Measurements from ENCODE around the gene CTDP1.

The CTDP1 gene

DNA sequence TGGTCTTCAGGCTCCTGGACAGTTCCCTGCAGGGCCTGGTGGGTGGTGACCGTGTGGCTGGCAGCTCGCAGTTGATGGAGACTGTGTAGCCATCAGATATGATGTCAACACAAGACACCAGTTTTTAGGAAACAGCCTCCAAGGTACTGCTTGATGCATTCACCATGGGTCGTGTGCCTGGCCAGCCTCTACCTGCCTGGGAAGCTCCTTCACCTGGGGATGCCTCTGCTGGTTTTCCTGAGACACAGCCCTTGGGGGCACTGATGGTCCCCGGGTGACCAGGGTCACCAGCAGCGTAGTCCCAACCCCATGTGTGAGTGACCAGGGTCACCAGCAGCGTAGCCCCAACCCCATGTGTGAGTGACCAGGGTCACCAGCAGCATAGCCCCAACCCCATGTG, 84.5 kb downstream of the CTDP1 start:
- Histone ChIP-seq H3K9ac (ENCODE audit: low read length) (no peak overlapping the region), H3F3A (ENCODE audit: insufficient read depth, low read length) (no peaks in the 10 kb centered on the region), H3K4me2 (ENCODE audit: low read depth, low read length) (no peak overlapping the region), H3K9me3 (replicated peaks; ENCODE audit: insufficient read depth, low read length) (no peaks in the 10 kb centered on the region), H4K20me1 (ENCODE audit: insufficient read depth, low read length) (no peaks in the 10 kb centered on the region), H3K79me2 (ENCODE audit: low read length) (no peaks in the 10 kb centered on the region), H3K27ac (ENCODE audit: low read length) (no peak overlapping the region), H3K4me1 (ENCODE audit: low read length) (no peaks in the 10 kb centered on the region), H3K4me3 (ENCODE audit: low read length) (no peak overlapping the region), H3K9me2 (replicated peaks; ENCODE audit: insufficient read depth, low read length) (no peaks in the 10 kb centered on the region), H3K36me3 (replicated peaks; ENCODE audit: insufficient read depth, low read length) (no peaks in the 10 kb centered on the region), H3K27me3 (replicated peaks; ENCODE audit: insufficient read depth, low read length) (0 out of 2 replicates have a peak, but pooled peaks cover 5% of the 10 kb centered on the region), H2AFZ (ENCODE audit: low read length) (no peak overlapping the region)
- no peak for DNase-seq
- TF ChIP-seq EZH2 (optimal IDR thresholded peaks at IDR 0.05; ENCODE audit: low read depth, low read length) (no peak), EZH2phosphoT487 (IDR thresholded peaks at IDR 0.05; ENCODE audit: low read length) (no peak)
- TF ChIP-seq, protein P1, sequence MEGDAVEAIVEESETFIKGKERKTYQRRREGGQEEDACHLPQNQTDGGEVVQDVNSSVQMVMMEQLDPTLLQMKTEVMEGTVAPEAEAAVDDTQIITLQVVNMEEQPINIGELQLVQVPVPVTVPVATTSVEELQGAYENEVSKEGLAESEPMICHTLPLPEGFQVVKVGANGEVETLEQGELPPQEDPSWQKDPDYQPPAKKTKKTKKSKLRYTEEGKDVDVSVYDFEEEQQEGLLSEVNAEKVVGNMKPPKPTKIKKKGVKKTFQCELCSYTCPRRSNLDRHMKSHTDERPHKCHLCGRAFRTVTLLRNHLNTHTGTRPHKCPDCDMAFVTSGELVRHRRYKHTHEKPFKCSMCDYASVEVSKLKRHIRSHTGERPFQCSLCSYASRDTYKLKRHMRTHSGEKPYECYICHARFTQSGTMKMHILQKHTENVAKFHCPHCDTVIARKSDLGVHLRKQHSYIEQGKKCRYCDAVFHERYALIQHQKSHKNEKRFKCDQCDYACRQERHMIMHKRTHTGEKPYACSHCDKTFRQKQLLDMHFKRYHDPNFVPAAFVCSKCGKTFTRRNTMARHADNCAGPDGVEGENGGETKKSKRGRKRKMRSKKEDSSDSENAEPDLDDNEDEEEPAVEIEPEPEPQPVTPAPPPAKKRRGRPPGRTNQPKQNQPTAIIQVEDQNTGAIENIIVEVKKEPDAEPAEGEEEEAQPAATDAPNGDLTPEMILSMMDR (IDR thresholded peaks at IDR 0.05; ENCODE audit: low read length): no peak

DNA sequence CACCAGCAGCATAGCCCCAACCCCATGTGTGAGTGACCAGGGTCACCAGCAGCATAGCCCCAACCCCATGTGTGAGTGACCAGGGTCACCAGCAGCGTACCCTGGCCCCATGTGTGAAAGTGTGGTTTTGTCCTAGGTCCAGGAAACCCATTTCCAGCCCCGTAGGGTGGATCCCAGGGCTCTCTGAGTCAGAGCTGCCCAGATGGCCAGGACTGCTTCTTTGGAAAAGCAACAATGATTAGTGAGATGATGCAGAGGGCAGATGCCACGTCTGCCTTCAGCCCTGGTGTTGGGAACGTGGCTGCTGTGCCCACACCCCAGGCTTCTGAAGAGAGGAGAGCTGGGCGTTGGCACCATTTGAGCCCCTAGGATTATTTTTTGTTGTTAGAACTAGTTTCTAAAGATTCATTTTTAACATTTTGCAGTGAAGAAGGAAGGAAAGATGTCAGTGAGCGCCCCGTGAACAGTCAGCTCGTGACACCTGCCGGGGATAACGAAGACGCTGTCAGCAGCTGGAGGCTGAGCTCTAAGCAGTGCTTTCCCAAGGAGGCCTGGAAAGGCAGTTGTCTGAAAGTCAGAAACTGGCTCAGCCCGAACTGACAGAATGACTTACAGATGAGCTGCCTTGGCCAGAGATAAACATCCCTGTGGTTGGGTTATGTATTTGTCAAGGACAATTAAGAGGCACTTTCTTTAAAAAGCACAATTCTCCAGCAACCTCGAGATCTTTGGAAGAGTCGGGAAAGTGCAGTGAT, 86.1 kb downstream of the CTDP1 start:
- no peak for DNase-seq
- Histone ChIP-seq H3K9ac (ENCODE audit: low read length) (no peak overlapping the region), H4K20me1 (ENCODE audit: insufficient read depth, low read length) (no peaks in the 10 kb centered on the region), H3K9me3 (replicated peaks; ENCODE audit: insufficient read depth, low read length) (no peaks in the 10 kb centered on the region), H3K27ac (ENCODE audit: low read length) (no peak overlapping the region), H3K4me3 (ENCODE audit: low read length) (no peak overlapping the region), H3K36me3 (replicated peaks; ENCODE audit: insufficient read depth, low read length) (no peaks in the 10 kb centered on the region), H2AFZ (ENCODE audit: low read length) (no peak overlapping the region), H3K27me3 (replicated peaks; ENCODE audit: insufficient read depth, low read length) (0 out of 2 replicates have a peak, but pooled peaks cover 5% of the 10 kb centered on the region), H3F3A (ENCODE audit: insufficient read depth, low read length) (no peaks in the 10 kb centered on the region), H3K4me2 (ENCODE audit: low read depth, low read length) (no peak overlapping the region), H3K4me1 (ENCODE audit: low read length) (no peaks in the 10 kb centered on the region), H3K9me2 (replicated peaks; ENCODE audit: insufficient read depth, low read length) (no peaks in the 10 kb centered on the region), H3K79me2 (ENCODE audit: low read length) (no peaks in the 10 kb centered on the region)
- no peak for TF ChIP-seq EZH2phosphoT487 (IDR thresholded peaks at IDR 0.05; ENCODE audit: low read length)
- no peak for TF ChIP-seq EZH2 (optimal IDR thresholded peaks at IDR 0.05; ENCODE audit: low read depth, low read length)
- TF ChIP-seq, protein P1 (IDR thresholded peaks at IDR 0.05; ENCODE audit: low read length): no peak

DNA sequence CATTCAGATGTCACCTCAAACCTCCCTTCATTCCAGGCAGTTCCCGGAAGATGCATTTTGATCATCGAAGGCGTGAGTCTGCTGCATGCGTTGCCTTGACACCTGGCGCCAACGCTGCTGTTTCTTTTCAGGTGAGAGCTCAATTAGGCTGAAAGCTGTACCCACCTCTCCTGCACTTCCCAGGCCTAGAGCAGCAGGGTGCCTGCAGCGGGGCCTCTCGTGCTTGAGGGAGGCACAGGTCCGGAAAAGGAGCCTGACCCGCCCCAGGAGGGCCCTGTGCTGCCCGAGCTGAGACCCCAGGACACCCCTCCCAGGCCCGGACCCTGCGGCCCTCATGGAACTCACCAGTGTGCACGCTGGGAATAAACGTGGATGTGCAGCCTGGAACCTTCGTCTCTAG, 86.7 kb downstream of the CTDP1 start:
- Histone ChIP-seq H3K4me1 (ENCODE audit: low read length) (no peaks in the 10 kb centered on the region), H3K27me3 (replicated peaks; ENCODE audit: insufficient read depth, low read length) (0 out of 2 replicates have a peak, but pooled peaks cover 5% of the 10 kb centered on the region), H3K4me3 (ENCODE audit: low read length) (no peak overlapping the region), H3K9me3 (replicated peaks; ENCODE audit: insufficient read depth, low read length) (no peaks in the 10 kb centered on the region), H3K79me2 (ENCODE audit: low read length) (no peaks in the 10 kb centered on the region), H2AFZ (ENCODE audit: low read length) (no peak overlapping the region), H3K27ac (ENCODE audit: low read length) (no peak overlapping the region), H3K9ac (ENCODE audit: low read length) (no peak overlapping the region), H3K36me3 (replicated peaks; ENCODE audit: insufficient read depth, low read length) (no peaks in the 10 kb centered on the region), H3F3A (ENCODE audit: insufficient read depth, low read length) (no peaks in the 10 kb centered on the region), H3K4me2 (ENCODE audit: low read depth, low read length) (no peak overlapping the region), H4K20me1 (ENCODE audit: insufficient read depth, low read length) (no peaks in the 10 kb centered on the region), H3K9me2 (replicated peaks; ENCODE audit: insufficient read depth, low read length) (no peaks in the 10 kb centered on the region)
- DNase-seq: no peak
- TF ChIP-seq EZH2 (optimal IDR thresholded peaks at IDR 0.05; ENCODE audit: low read depth, low read length) (no peak), EZH2phosphoT487 (IDR thresholded peaks at IDR 0.05; ENCODE audit: low read length) (no peak)
- TF ChIP-seq, protein P1 (IDR thresholded peaks at IDR 0.05; ENCODE audit: low read length): no peak

Data from MM.1S (cell line).